Measurements from ENCODE around the gene ABCA6.
A peak's percentile ranks its signal among the peaks of the same experiment; 100 is the strongest.

The ABCA6 gene

GRCh38 chr17:69048634-69049033 is 93.1 kb downstream of the ABCA6 start:
- H3K4me3 ChIP-seq (ENCODE audit: low read depth, low read length): no peak overlapping the region
- no peak overlapping the region for H3K27ac ChIP-seq (ENCODE audit: low read depth, low read length)
- no peak overlapping the region for H2AFZ ChIP-seq (ENCODE audit: low read length, unreplicated experiment)
- H3K4me1 ChIP-seq (ENCODE audit: control insufficient read depth, insufficient read depth, low read length, unreplicated experiment): peaks cover 29% of the 10 kb centered on the region
- H3K27me3 ChIP-seq (ENCODE audit: insufficient read depth, low read length): no peaks in the 10 kb centered on the region
- no peaks in the 10 kb centered on the region for H3K79me2 ChIP-seq (ENCODE audit: control insufficient read depth, insufficient read depth, low read length, unreplicated experiment)
- peaks cover 6% of the 10 kb centered on the region; the same call in 1 of the 2 replicates for H3K36me3 ChIP-seq (ENCODE audit: insufficient read depth, low read length)

GRCh38 chr17:69047368-69048263 is 94.1 kb downstream of the ABCA6 start:
- Histone ChIP-seq H3K79me2 (ENCODE audit: control insufficient read depth, insufficient read depth, low read length, unreplicated experiment) (no peaks in the 10 kb centered on the region), H2AFZ (ENCODE audit: low read length, unreplicated experiment) (no peak overlapping the region), H3K27me3 (ENCODE audit: insufficient read depth, low read length) (no peaks in the 10 kb centered on the region), H3K4me1 (ENCODE audit: control insufficient read depth, insufficient read depth, low read length, unreplicated experiment) (peaks cover 23% of the 10 kb centered on the region), H3K4me3 (ENCODE audit: low read depth, low read length) (no peak overlapping the region), H3K36me3 (ENCODE audit: insufficient read depth, low read length) (peaks cover 10% of the 10 kb centered on the region), H3K27ac (ENCODE audit: low read depth, low read length) (peak overlapping the region; percentile 20)

GRCh38 chr17:69046121-69046807 is 95.4 kb downstream of the ABCA6 start:
- peaks cover 18% of the 10 kb centered on the region for H3K4me1 ChIP-seq (ENCODE audit: control insufficient read depth, insufficient read depth, low read length, unreplicated experiment)
- no peak overlapping the region for H2AFZ ChIP-seq (ENCODE audit: low read length, unreplicated experiment)
- H3K4me3 ChIP-seq (ENCODE audit: low read depth, low read length): no peak overlapping the region
- no peak overlapping the region for H3K27ac ChIP-seq (ENCODE audit: low read depth, low read length)
- H3K27me3 ChIP-seq (ENCODE audit: insufficient read depth, low read length): no peaks in the 10 kb centered on the region
- H3K79me2 ChIP-seq (ENCODE audit: control insufficient read depth, insufficient read depth, low read length, unreplicated experiment): no peaks in the 10 kb centered on the region
- peaks cover 10% of the 10 kb centered on the region for H3K36me3 ChIP-seq (ENCODE audit: insufficient read depth, low read length)

- Histone ChIP-seq H3K4me3 (ENCODE audit: low read depth, low read length) (no peak overlapping the region), H3K79me2 (ENCODE audit: control insufficient read depth, insufficient read depth, low read length, unreplicated experiment) (no peaks in the 10 kb centered on the region), H3K4me1 (ENCODE audit: control insufficient read depth, insufficient read depth, low read length, unreplicated experiment) (peaks cover 12% of the 10 kb centered on the region), H3K27ac (ENCODE audit: low read depth, low read length) (no peak overlapping the region), H2AFZ (ENCODE audit: low read length, unreplicated experiment) (no peak overlapping the region), H3K36me3 (ENCODE audit: insufficient read depth, low read length) (peaks cover 10% of the 10 kb centered on the region), H3K27me3 (ENCODE audit: insufficient read depth, low read length) (no peaks in the 10 kb centered on the region)
Observed at GRCh38 chr17:69045646-69046045, 96.0 kb downstream of the ABCA6 start.

GRCh38 chr17:69044371-69044770 is 97.3 kb downstream of the ABCA6 start:
- no peaks in the 10 kb centered on the region for H3K27me3 ChIP-seq (ENCODE audit: insufficient read depth, low read length)
- peaks cover 12% of the 10 kb centered on the region for H3K4me1 ChIP-seq (ENCODE audit: control insufficient read depth, insufficient read depth, low read length, unreplicated experiment)
- no peak overlapping the region for H3K27ac ChIP-seq (ENCODE audit: low read depth, low read length)
- H3K4me3 ChIP-seq (ENCODE audit: low read depth, low read length): no peak overlapping the region
- peaks cover 10% of the 10 kb centered on the region for H3K36me3 ChIP-seq (ENCODE audit: insufficient read depth, low read length)
- H3K79me2 ChIP-seq (ENCODE audit: control insufficient read depth, insufficient read depth, low read length, unreplicated experiment): no peaks in the 10 kb centered on the region
- H2AFZ ChIP-seq (ENCODE audit: low read length, unreplicated experiment): no peak overlapping the region

DNA sequence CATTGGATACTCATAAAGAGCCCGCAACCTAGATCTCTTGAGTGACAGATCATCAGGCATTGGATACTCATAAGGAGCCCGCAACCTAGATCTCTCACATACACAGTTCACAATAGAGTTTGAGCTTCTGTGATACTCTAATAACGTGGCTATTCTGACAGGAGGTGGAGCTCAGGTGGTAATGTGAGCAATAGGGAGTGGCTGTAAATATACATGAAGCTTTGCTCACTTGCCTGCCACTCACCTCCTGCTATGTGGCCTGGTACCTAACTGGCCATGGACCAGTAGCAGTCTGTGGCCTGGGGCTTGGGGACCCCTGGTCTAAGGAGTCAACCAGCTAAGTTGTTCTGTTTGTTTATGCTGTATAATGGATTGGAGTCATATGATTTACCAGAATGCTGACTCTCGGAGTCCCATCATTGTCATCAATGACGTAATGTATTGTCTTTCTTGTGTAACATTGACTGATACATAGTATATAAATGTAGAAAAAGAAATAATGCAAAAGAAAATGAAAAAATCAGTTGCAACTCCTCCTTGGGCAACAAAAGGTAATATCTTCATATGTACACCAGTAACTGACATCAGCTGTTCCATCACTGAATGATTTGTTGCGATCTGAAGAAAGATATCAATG is 98.5 kb downstream of the ABCA6 start:
- H2AFZ ChIP-seq (ENCODE audit: low read length, unreplicated experiment): no peak overlapping the region
- peaks cover 4% of the 10 kb centered on the region; the same call in 1 of the 2 replicates for H3K36me3 ChIP-seq (ENCODE audit: insufficient read depth, low read length)
- no peaks in the 10 kb centered on the region for H3K27me3 ChIP-seq (ENCODE audit: insufficient read depth, low read length)
- no peak overlapping the region for H3K27ac ChIP-seq (ENCODE audit: low read depth, low read length)
- H3K4me1 ChIP-seq (ENCODE audit: control insufficient read depth, insufficient read depth, low read length, unreplicated experiment): peaks cover 12% of the 10 kb centered on the region
- H3K79me2 ChIP-seq (ENCODE audit: control insufficient read depth, insufficient read depth, low read length, unreplicated experiment): no peaks in the 10 kb centered on the region
- H3K4me3 ChIP-seq (ENCODE audit: low read depth, low read length): no peak overlapping the region

- peaks cover 4% of the 10 kb centered on the region for H3K4me1 ChIP-seq (ENCODE audit: control insufficient read depth, insufficient read depth, low read length, unreplicated experiment)
Observed at GRCh38 chr17:69042308-69042707, 99.4 kb downstream of the ABCA6 start.

GRCh38 chr17:69031839-69032238 is 109.9 kb downstream of the ABCA6 start:
- H3K4me3 ChIP-seq (ENCODE audit: low read depth, low read length): no peak overlapping the region
- H3K27me3 ChIP-seq (ENCODE audit: insufficient read depth, low read length): no peaks in the 10 kb centered on the region
- H3K36me3 ChIP-seq (ENCODE audit: insufficient read depth, low read length): no peaks in the 10 kb centered on the region
- H3K27ac ChIP-seq (ENCODE audit: low read depth, low read length): no peak overlapping the region
- no peaks in the 10 kb centered on the region for H3K4me1 ChIP-seq (ENCODE audit: control insufficient read depth, insufficient read depth, low read length, unreplicated experiment)
- no peaks in the 10 kb centered on the region for H3K79me2 ChIP-seq (ENCODE audit: control insufficient read depth, insufficient read depth, low read length, unreplicated experiment)
- no peak overlapping the region for H2AFZ ChIP-seq (ENCODE audit: low read length, unreplicated experiment)

More at GRCh38 chr17:69042308-69042707, 99.4 kb downstream of the ABCA6 start:
- Histone ChIP-seq H3K79me2 (ENCODE audit: control insufficient read depth, insufficient read depth, low read length, unreplicated experiment) (no peaks in the 10 kb centered on the region), H3K27ac (ENCODE audit: low read depth, low read length) (no peak overlapping the region), H3K4me3 (ENCODE audit: low read depth, low read length) (no peak overlapping the region), H3K27me3 (ENCODE audit: insufficient read depth, low read length) (no peaks in the 10 kb centered on the region), H3K36me3 (ENCODE audit: insufficient read depth, low read length) (peaks cover 4% of the 10 kb centered on the region; the same call in 1 of the 2 replicates), H2AFZ (ENCODE audit: low read length, unreplicated experiment) (no peak overlapping the region)

- Histone ChIP-seq H3K27ac (ENCODE audit: low read depth, low read length) (no peak overlapping the region), H3K4me3 (ENCODE audit: low read depth, low read length) (no peak overlapping the region), H3K36me3 (ENCODE audit: insufficient read depth, low read length) (peaks cover 2% of the 10 kb centered on the region; the same call in 1 of the 2 replicates), H3K27me3 (ENCODE audit: insufficient read depth, low read length) (no peaks in the 10 kb centered on the region), H3K79me2 (ENCODE audit: control insufficient read depth, insufficient read depth, low read length, unreplicated experiment) (no peaks in the 10 kb centered on the region), H3K4me1 (ENCODE audit: control insufficient read depth, insufficient read depth, low read length, unreplicated experiment) (no peaks in the 10 kb centered on the region), H2AFZ (ENCODE audit: low read length, unreplicated experiment) (no peak overlapping the region)
Observed at GRCh38 chr17:69030169-69030568, 111.5 kb downstream of the ABCA6 start.
